ENCODE data around the gene SMARCD3.
A peak's percentile ranks its signal among the peaks of the same experiment; 100 is the strongest.

SMARCD3 gene

DNA sequence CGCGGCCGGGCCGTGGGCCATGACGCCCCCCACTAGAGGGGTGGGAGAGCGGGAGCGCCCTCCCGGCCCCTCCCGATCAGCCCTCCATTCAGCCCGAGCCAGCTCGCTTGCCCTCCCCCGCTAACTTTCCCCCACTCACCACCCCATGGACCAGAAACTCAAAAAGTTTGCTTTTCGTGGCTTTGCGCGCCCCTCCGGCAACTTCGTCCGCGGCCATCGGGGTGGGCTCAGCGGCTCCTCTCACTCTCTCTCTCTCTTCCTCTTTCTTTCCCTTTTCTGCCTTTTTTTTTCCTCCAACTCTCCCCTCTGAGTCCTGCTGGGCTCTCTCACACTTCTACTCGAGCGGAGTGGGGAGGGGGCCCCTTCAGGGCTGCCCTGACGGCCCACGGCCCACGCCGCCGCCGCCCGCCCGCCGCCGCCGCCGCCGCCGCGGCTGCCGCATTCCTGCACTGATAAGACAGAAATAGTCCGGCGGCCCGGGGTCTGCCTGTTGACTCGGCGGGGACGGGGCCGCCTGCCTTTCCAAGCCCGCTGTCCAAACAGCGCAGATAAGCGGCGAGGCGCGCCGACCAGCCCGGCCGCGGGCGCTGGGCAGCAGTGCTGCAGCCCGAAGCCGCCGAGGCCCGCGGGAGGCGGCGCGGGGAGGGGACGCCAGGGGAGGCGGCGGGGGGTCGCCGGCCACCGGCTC is at the start of gene SMARCD3:
TSS of gene SMARCD3 (minus strand) at position 349 of the 688 bp plus-strand sequence. CDS start at position 217, 132 bp downstream.
- peak; percentile 66 for DNase-seq (ENCODE audit: low spot score)

- DNase-seq (ENCODE audit: low spot score), result no peak
These were observed 47.9 kb upstream of the SMARCD3 start for GRCh38 chr7:151296202-151296992.

- DNase-seq (ENCODE audit: low spot score), result no peak
These were observed 44.4 kb upstream of the SMARCD3 start for GRCh38 chr7:151292850-151293249.

- no peak for DNase-seq (ENCODE audit: low spot score)
These were observed 42.7 kb upstream of the SMARCD3 start for GRCh38 chr7:151291206-151291605.

DNA sequence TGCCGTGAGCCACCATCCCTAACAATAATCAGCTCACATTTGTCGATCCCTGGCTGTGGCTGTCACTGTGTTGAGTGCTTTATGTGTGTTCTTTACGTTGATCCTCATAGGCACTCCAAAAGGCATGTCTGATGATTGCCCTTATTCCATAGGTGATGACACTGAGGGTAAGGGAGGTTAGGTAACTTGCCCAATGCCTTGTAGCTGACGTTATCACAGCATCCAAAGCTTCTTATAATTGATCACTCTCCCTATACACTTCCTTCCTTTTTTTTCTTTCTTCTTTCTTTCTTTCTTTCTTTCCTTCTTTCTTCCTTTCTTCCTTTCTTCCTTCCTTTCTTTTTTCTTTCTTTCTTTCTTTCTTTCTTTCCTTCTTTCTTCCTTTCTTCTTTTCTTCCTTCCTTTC is 41.9 kb upstream of the SMARCD3 start:
- no peak for DNase-seq (ENCODE audit: low spot score)

DNA sequence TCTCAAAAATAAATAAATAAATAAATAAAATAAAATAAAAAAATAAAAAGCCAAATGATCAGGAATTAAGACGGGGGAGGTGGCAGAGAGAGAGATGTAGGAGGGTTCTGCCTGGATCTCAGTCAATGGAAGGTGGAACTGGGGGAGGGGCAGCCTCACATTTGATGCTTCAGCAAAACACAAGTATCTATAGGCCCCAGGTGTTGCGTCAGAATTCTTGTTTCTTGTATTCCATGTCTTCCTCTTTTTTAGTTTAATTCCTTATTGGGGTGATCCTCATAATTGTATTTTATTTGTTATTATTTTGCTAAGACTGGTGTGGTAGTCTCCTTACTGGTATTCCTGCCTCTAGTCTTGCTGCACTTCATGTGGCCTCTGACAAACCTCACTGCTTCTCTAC is 41.4 kb upstream of the SMARCD3 start:
- DNase-seq (ENCODE audit: low spot score), result no peak

DNA sequence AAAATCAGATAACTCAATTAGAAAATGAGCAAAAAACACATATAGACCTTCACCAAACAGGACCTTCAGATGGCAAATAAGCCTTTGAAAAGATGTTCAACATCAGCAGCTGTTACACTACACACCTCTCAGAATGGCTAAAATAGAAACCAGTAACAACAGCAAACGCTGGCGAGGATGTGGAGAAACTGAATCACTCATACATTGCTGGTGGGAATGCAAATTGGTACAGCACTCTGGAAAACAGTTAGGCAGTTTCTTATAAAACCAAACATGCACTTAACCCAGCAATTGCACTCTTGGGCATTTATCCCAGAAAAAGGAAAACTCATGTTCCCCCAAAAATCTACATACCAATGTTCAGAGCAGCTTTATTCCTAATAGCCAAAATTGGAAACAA is 37.7 kb upstream of the SMARCD3 start:
- no peak for DNase-seq (ENCODE audit: low spot score)

GRCh38 chr7:151283302-151283701 is 34.8 kb upstream of the SMARCD3 start:
- DNase-seq (ENCODE audit: low spot score), result no peak

- DNase-seq (ENCODE audit: low spot score), result no peak
These were observed 33.6 kb upstream of the SMARCD3 start for GRCh38 chr7:151282111-151282510.

DNA sequence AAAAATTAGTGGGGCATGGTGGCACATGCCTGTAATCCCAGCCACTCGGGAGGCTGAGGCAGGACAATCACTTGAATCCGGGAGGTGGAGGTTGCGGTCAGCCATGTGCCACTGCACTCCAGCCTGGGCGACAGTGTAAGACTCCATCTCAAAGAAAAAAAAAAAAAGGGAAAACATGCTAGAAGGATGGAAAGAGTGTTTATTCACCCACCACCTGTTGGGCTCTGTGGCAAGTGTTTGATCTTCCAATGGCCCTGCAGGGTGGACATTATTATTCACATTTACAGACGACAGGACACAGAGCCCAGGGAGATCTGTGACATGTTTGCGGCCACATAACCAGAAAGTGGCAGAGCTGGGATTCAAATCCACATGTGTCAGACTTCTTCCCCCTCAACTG is 33.2 kb upstream of the SMARCD3 start:
- no peak for DNase-seq (ENCODE audit: low spot score)

- DNase-seq (ENCODE audit: low spot score), result no peak
These were observed 32.0 kb upstream of the SMARCD3 start for GRCh38 chr7:151280388-151281019.

GRCh38 chr7:151279868-151280267 is 31.4 kb upstream of the SMARCD3 start:
- DNase-seq (ENCODE audit: low spot score), result no peak

- no peak for DNase-seq (ENCODE audit: low spot score)
These were observed 30.5 kb upstream of the SMARCD3 start for GRCh38 chr7:151278949-151279348.

DNA sequence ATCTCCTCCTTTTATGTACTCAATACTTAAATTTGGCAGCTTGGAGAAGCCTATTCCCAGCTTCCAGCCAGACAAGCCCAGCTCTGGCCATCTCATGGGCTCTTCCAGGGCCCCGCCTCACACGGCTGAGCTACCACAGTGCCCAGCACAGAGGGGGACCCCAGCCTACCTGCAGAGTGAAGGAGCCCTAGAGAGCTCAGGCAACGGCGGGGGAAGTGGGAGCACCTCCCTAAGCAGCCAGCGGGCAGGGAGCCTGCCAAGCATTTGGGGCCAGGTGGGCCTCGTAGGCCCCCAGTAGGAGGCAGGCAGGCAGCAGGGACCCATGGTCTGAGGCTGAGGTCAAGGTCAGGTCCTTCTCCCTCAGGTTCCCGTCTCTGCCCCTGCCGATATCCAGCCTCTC is 29.1 kb upstream of the SMARCD3 start:
- no peak for DNase-seq (ENCODE audit: low spot score)

DNA sequence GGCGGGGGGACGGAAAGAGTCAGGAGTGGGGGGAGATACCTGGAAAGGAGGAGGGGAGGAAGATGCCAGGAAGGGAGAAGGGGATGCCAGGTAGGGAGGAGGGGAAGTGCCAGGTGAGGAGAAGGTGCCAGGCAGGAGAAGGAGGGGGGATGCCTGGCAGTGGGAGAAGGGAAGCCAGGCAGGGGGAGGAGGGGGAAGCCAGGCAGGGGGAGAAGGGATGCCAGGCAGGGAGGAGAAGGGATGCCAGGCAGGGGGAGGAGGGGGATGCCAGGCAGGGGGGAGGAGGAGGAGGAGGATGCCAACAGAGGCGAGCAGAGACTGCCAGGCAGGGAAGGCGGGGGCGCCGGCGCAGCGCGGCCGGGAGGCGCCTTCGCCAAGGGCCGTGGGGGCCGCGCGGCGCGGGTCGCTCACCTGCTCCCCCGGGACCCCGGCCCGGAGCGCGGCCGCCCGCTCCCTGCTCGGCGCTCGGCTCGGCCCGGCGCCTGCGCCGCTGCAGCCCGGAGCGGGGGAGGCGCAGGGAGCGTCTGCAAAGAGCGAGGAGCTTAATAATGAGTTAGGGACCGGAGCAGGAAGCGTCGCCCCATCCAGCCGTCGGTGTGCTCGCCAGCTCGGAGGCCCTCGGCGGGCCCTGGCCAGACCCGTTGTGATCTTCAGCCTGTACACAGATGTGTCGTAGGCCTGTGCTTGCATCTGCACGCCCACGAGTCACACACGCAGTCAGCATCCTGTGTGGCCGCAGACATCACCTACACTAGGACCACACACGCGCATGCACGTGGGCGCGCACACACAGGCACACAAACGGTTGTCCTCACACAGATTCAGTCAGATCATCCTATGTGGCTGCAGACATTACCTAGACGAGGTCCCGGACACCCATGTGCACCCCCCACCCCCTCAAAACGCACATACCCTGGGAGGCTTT is 28.4 kb upstream of the SMARCD3 start:
- DNase-seq (ENCODE audit: low spot score), result peak; percentile 70

DNA sequence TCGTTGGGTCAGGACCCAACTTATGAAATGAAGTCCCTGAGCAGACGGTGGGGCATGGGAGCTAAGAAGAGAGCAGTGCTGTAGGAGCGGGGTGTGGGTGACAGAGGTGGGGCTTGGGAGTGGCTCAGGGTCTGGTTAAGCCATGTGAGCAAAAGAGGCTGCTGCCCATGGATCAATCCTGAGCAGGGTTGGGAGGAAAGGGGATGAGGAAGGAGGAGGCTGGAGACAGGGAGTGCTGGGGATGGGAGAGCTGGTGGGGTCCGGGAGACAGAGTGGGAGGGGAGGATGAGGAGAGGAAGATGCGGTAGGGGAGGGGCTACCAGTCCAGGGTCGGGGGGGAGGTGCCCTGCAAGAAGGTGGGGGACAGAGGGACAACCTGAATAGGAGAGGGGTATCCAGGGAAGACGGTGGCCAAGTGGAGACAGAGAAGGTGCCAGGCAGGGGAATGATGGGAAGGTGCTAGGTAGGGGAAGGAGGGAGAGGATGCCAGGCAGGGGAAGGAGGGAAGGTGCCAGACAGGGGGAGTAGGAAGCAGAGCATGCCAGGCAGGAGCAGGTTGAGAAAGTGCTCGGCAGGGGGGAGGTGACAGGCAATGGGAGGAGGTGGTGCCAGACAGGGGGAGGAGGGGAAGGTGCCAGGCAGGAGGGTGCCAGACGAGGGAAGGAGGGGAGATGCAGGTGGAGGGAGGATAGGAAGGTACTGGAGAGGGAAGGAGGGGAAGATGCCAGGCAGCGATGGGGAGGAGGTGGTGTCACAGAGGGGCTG is 27.5 kb upstream of the SMARCD3 start:
- DNase-seq (ENCODE audit: low spot score), result peak; percentile 18

DNA sequence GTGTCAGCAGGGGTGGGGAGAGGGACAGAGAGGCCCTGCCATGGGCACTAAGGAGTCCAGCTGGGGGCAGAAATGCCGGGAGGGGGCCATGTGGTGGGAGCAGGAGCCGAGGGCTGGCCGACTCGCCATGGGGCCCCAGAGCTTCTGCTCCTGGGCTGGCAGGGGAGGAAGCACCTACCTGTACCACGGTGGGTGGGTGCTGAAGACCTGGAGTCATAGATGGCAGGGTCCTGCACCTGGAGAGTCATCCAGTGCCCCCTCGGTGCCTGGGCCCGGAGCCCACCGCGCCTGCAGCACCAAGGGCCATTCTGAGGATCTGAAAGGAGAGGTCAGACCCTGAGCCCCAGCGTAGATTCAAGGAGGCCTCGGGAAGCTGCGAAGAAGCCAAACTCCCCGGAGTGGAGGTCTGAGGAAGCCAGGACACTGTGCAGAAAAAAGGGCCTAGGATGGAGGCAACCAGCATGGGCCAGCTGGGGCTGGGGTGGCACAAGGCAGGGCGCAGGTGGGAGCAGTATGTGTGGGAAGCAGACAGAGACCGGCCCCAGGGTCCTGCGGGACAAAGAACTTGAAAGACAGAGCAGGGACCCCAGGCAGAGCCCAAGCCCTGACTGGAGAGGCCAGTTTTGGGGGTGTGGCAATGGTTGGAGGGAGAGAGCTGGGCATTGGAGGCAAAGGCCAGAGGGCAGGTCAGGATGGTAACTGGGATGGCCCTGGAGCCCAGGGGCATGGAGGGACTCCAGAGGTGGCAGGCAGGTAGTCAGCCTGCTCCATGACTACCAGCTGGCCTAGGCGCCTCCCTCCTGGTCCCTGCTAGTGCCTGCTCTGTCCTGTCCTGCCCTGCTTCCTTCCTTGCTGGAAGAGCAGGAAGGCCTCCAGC is 26.7 kb upstream of the SMARCD3 start:
- DNase-seq (ENCODE audit: low spot score), result no peak

GRCh38 chr7:151274396-151274795 is 25.9 kb upstream of the SMARCD3 start:
- no peak for DNase-seq (ENCODE audit: low spot score)

DNA sequence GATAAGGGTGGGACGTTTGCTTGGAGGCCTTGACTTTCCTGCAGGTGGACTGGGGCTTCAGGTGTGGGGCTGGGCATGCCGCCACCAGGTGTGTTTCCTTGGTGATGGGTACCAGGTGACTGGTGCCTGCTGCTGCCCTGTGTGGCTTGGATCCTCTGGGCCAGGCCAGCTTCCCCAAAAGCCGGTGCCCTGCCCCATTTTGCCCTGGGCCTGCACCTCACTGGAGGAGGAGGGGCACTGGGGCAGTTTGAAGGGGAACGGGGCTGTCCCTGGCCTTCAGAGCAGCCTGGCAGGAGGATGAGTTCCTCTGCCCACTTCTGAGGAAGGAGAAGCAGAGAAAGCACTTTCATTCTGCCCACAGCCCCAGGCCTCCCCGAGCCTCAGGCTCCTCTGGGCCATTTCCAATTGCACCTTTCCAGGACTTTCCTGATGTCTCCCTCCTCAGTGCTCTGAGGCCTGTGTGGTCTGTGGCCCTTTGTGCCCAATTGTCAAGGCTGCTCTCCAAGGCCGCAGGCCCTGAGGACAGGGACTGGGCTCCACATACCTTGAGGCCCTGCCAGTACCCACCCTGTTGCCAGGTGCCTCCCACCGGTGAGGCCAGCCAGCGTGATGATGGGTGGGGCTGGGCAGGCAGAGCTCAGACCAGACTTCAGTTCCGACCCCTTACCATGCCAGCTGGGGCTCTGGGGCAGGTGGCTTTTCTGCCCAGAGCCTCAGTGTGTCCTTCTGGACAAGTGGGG is 25.3 kb upstream of the SMARCD3 start:
- no peak for DNase-seq (ENCODE audit: low spot score)

Measured in Ammon's horn (tissue), 1 donor.